ENCODE measurements around the gene BMP7. TPM values are rescaled to one million over a fixed set of nuclear protein-coding genes. Genes with fewer than 3 reads are reported as not detected.

The BMP7 gene
- total and polyA plus RNA-seq, 7 donors, result under 0.01 to 5.4 (median 2.5) TPM

GRCh38 chr20:57177636-57178280 lies 88.7 kb downstream of the BMP7 start:
- TF ChIP-seq EP300 (IDR thresholded peaks at IDR 0.05), result no peak
- TF ChIP-seq POLR2A (IDR thresholded peaks at IDR 0.05), result no peak
- no peak for TF ChIP-seq CTCF (IDR thresholded peaks at IDR 0.05)
- TF ChIP-seq POLR2AphosphoS5 (IDR thresholded peaks at IDR 0.05), result no peak
- DNase-seq, result no peak
- Histone ChIP-seq H3K4me3 (no peak overlapping the region), H3K27me3 (no peaks in the 10 kb centered on the region), H3K4me1 (no peaks in the 10 kb centered on the region), H3K9me3 (no peaks in the 10 kb centered on the region), H3K27ac (no peak overlapping the region), H3K36me3 (no peaks in the 10 kb centered on the region)
- intact Hi-C loops (cut with DNase I), result no loop called here
- 88 to 89% methylated on average over 19 of the region's 19 CpGs for WGBS, 2 donors

GRCh38 chr20:57176842-57177241 lies 89.6 kb downstream of the BMP7 start:
- H3K9me3 ChIP-seq, result no peaks in the 10 kb centered on the region
- DNase-seq, result no peak
- no peaks in the 10 kb centered on the region for H3K27me3 ChIP-seq
- H3K27ac ChIP-seq, result no peak overlapping the region
- no peak for TF ChIP-seq POLR2A (IDR thresholded peaks at IDR 0.05)
- TF ChIP-seq CTCF (IDR thresholded peaks at IDR 0.05), result no peak
- no peak for TF ChIP-seq POLR2AphosphoS5 (IDR thresholded peaks at IDR 0.05)
- no peak for TF ChIP-seq EP300 (IDR thresholded peaks at IDR 0.05)
- intact Hi-C loops (cut with DNase I), result no loop called here
- no peaks in the 10 kb centered on the region for H3K4me1 ChIP-seq
- H3K36me3 ChIP-seq, result no peaks in the 10 kb centered on the region
- no peak overlapping the region for H3K4me3 ChIP-seq
- 95 to 97% methylated on average over 2 of the region's 2 CpGs for WGBS, 2 donors

- TF ChIP-seq CTCF (IDR thresholded peaks at IDR 0.05), result no peak
- TF ChIP-seq POLR2AphosphoS5 (IDR thresholded peaks at IDR 0.05), result no peak
- TF ChIP-seq POLR2A (IDR thresholded peaks at IDR 0.05), result no peak
- no peak for TF ChIP-seq EP300 (IDR thresholded peaks at IDR 0.05)
- Histone ChIP-seq H3K36me3 (no peaks in the 10 kb centered on the region), H3K9me3 (no peaks in the 10 kb centered on the region), H3K27ac (no peak overlapping the region), H3K4me3 (no peak overlapping the region), H3K4me1 (no peaks in the 10 kb centered on the region), H3K27me3 (no peaks in the 10 kb centered on the region)
- WGBS, 2 donors, result 75 to 77% methylated on average over 8 of the region's 8 CpGs
- intact Hi-C loops (cut with DNase I), result no loop called here
- no peak for DNase-seq
These were observed 90.9 kb downstream of the BMP7 start for GRCh38 chr20:57175397-57176010.

- WGBS, 2 donors, result 86 to 87% methylated on average over 9 of the region's 9 CpGs
- no peak overlapping the region for H3K27ac ChIP-seq
- H3K4me1 ChIP-seq, result no peaks in the 10 kb centered on the region
- DNase-seq, result no peak
- H3K36me3 ChIP-seq, result no peaks in the 10 kb centered on the region
- no peak for TF ChIP-seq EP300 (IDR thresholded peaks at IDR 0.05)
- no peak for TF ChIP-seq POLR2AphosphoS5 (IDR thresholded peaks at IDR 0.05)
- TF ChIP-seq CTCF (IDR thresholded peaks at IDR 0.05), result no peak
- no peak for TF ChIP-seq POLR2A (IDR thresholded peaks at IDR 0.05)
- no peaks in the 10 kb centered on the region for H3K27me3 ChIP-seq
- no peaks in the 10 kb centered on the region for H3K9me3 ChIP-seq
- intact Hi-C loops (cut with DNase I), result no loop called here
- no peak overlapping the region for H3K4me3 ChIP-seq
These were observed 91.7 kb downstream of the BMP7 start for GRCh38 chr20:57174737-57175136.

All from sigmoid colon (tissue), 7 donors.